Heart left ventricle (tissue), 16 donors: ENCODE data around the gene HSDL1. TPM values are rescaled to one million over a fixed set of nuclear protein-coding genes. Genes with fewer than 3 reads are reported as not detected.

Experiments used
- ATAC-seq, 4 donors: fragments of 200-7000 bp; cut with Tn5 transposase; one replicate each; pipeline ENCODE4 v1.9.1; 2020 to 2022; ENCODE audit warnings: moderate library complexity in 4 of 4, mild to moderate bottlenecking in 3 of 4, moderate number of reproducible peaks in 1 of 4
- DNase-seq, 5 donors: peaks; one replicate each; pipeline ENCODE4 v3.0.0-alpha.2; 2020
- H3K27ac ChIP-seq, 12 donors: fragments of 200-600 bp; sonication (generic) in 4 of 12; one replicate each; pipeline versions ENCODE4 v1.5.0 to v1.8.0; 2016 to 2022; ENCODE audit warnings: mild to moderate bottlenecking in 2 of 12
- H3K27me3 ChIP-seq, 9 donors: fragments of 200-600 bp; sonication (generic) in 2 of 9; one replicate each; pipeline versions ENCODE4 v1.5.1 to v1.8.0; 2016 to 2022; ENCODE audit warnings: mild to moderate bottlenecking in 3 of 9
- H3K36me3 ChIP-seq, 9 donors: fragments of 200-600 bp; sonication (generic) in 2 of 9; one replicate each; pipeline versions ENCODE4 v1.5.0 to v1.8.0; 2018 to 2022; ENCODE audit warnings: mild to moderate bottlenecking in 2 of 9
- H3K4me1 ChIP-seq, 12 donors: fragments of 200-600 bp; sonication (generic) in 4 of 12; one replicate each; pipeline versions ENCODE4 v1.5.0 to v1.8.0; 2016 to 2022; ENCODE audit warnings: mild to moderate bottlenecking in 3 of 12
- H3K4me3 ChIP-seq, 12 donors: fragments of 200-600 bp; sonication (generic) in 4 of 12; one replicate each; pipeline versions ENCODE4 v1.5.0 to v1.8.0; 2017 to 2022; ENCODE audit warnings: mild to moderate bottlenecking in 9 of 12, moderate library complexity in 4 of 12
- H3K9me3 ChIP-seq, 12 donors: fragments of 200-600 bp; sonication (generic) in 4 of 12; one replicate each; pipeline versions ENCODE4 v1.5.0 to v1.8.0; 2016 to 2022; ENCODE audit warnings: mild to moderate bottlenecking in 1 of 12
- POLR2A ChIP-seq, 2 donors: fragments of 450-650 bp; IDR thresholded peaks; one replicate each; pipeline ENCODE4 v1.6.1; 2017; ENCODE audit warnings: antibody characterized with exemption in 2 of 2, mild to moderate bottlenecking in 2 of 2, moderate library complexity in 2 of 2
- WGBS, 4 donors: extraction: QIAGEN DNeasy Blood & Tissue Kit in 2 of 4; methylation state at CpG; one replicate each; pipeline versions ENCODE4 v1.1.5 to v1.1.7; 2013 to 2018; 5-methylcytosine and 5-hydroxymethylcytosine counted together
- intact Hi-C, 10 donors: fragments of 100-400 bp; cut with DNase I; formaldehyde crosslinking; loops; one replicate each; pipeline versions ENCODE4 v1.11.1 to v1.14.2; 2022
- polyA plus RNA-seq, 2 donors: library from polyadenylated mRNA; stranded (reverse); fragments of 200-250 nt; gene quantifications; one replicate each; pipeline ENCODE4 v1.2.3, GENCODE V29; 2013
- total RNA-seq, 9 donors: library from RNA; depleted of rRNA in 2 of 9; stranded (reverse); fragments of >200 nt in 2 of 9; fragmentation: NEBNext Ultra II Directional in 3 of 9; extraction: Animal tissue kit (Norgen Biotek cat#: 25700) in 3 of 9; gene quantifications; one replicate each; pipeline versions ENCODE4 v1.1.0 to v1.2.4, GENCODE V29; 2016 to 2023
- TF ChIP-seq, protein P1 (sequence below), 12 donors: fragments of 200-600 bp; sonication (generic) in 4 of 12; IDR thresholded peaks; one replicate each; pipeline versions ENCODE4 v1.5.0 to v1.8.0; 2018 to 2022; ENCODE audit warnings: antibody characterized with exemption in 12 of 12, mild to moderate bottlenecking in 5 of 12
- donor health status: ischemic (EF 13 %, LVEDD 7.1; RV severe dilation, severe dysfunction).
- donor health status: healthy with polysubstance abuse.
- donor health status: DM: no; HTN: yes; CAD: no.
- donor health status: DM: no; HTN: no; CAD: no.
- donor health status: ischemic (EF 25% LVEDD 6.9; RV normal size, moderate dysfunction).
- donor health status: ischemic (EF 25% LVEDD 5.7; RV mildly dilated, moderate dysfunction).
- donor health status: healthy.
- donor health status: DM: yes; HTN: yes; CAD: no.
- donor health status: ischemic (EF 35%, LVEDD 5.7; RV mildly dilated, moderate dysfunction).
- donor health status: nonischemic (EF 11% LVEDD 7.7; RV severe dilation, severe dysfunction).
- donor health status: DM: yes; HTN: yes; CAD: no.
- donor health status: PGD.
- donor health status: ischemic (EF 29% LVEDD 5.4; RV normal size, mild dysfunction).
- donor health status: nonischemic (EF 23%, LVEDD 6.1; RV moderate dilation, normal function).

Gene HSDL1
- total and polyA plus RNA-seq, 11 donors = 12.8 to 46.8 (median 23.1) TPM

DNA sequence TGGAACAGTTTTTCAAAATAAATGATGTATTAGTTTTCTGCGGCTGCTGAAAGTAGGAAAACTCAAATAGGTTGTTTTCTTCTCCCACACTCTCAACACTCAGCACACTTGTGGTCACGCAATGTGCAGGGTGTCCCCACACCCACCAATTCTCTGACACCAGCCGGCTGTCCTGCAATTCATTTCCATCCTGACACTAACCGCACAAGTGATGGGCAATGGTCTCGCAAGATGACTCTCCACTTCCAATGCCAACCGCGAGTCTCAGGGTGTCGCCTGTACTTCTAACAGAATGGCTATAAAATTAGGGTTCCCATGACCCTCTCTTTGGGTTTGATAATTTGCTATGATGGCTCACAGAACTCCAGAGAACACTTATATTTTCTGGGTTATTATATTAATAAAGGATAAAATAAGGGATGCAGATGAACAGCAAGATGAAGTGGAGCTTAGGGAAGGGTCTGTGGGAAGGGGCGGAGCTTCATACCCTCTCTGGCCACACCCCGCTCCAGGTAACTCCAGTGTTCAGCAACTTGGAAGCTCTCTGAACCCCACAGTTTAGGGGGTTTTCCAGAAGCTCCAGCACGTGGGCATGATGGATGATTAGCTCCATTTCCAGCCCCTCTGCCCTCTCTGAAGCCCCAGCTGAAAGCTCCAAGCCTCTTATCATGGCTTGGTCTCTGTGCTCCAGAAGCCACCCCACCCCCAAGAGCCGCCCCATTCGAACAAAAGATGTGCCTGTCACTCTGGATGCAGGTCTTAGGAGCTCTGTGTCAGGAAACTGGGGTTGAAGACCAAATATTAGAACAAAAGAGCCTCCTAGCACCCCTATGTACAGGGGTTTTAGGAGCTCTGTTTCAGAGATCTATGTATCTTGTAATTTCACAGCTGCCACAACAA, 22.1 kb upstream of the HSDL1 start:
- WGBS, 4 donors = 79 to 87% (median 83%) methylated on average over 13 of the region's 13 CpGs
- Histone ChIP-seq H3K27me3 (peaks cover 0 to 5% (median 0%) of the 10 kb centered on the region in 9 donors), H3K9me3 (no peaks in the 10 kb centered on the region), H3K27ac (no peak overlapping the region), H3K4me1 (peaks cover 0 to 3% (median 0%) of the 10 kb centered on the region in 12 donors), H3K36me3 (no peaks in the 10 kb centered on the region), H3K4me3 (no peak overlapping the region)
- no peak for ATAC-seq
- no peak for DNase-seq
- intact Hi-C loops = no loop called here
- TF ChIP-seq, protein P1, sequence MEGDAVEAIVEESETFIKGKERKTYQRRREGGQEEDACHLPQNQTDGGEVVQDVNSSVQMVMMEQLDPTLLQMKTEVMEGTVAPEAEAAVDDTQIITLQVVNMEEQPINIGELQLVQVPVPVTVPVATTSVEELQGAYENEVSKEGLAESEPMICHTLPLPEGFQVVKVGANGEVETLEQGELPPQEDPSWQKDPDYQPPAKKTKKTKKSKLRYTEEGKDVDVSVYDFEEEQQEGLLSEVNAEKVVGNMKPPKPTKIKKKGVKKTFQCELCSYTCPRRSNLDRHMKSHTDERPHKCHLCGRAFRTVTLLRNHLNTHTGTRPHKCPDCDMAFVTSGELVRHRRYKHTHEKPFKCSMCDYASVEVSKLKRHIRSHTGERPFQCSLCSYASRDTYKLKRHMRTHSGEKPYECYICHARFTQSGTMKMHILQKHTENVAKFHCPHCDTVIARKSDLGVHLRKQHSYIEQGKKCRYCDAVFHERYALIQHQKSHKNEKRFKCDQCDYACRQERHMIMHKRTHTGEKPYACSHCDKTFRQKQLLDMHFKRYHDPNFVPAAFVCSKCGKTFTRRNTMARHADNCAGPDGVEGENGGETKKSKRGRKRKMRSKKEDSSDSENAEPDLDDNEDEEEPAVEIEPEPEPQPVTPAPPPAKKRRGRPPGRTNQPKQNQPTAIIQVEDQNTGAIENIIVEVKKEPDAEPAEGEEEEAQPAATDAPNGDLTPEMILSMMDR (IDR thresholded peaks at IDR 0.05) = no peak
- TF ChIP-seq POLR2A (IDR thresholded peaks at IDR 0.05) = no peak

DNA sequence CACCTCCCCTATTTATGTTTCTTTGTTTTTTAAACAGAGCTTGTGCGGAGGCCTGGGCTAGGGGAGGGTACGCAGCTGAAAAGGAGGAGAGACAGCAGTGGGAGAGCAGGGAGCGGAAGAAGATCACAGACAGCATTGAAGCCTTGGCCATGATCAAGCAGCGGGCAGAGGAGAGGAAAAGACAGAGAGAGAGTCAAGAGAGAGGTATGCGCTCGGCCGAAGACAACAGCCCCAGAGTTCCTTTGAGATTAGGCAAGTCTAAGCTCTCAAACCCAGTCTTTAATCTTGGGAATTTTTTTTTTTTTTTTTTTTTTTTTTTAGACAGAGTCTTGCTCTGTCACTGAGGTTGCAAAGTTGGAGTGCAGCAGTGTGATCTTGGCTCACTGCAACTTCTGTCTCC, 20.8 kb upstream of the HSDL1 start:
- intact Hi-C loops = no loop called here
- 80 to 89% (median 83%) methylated on average over 7 of the region's 7 CpGs for WGBS, 4 donors
- no peak overlapping the region for H3K27ac ChIP-seq

DNA sequence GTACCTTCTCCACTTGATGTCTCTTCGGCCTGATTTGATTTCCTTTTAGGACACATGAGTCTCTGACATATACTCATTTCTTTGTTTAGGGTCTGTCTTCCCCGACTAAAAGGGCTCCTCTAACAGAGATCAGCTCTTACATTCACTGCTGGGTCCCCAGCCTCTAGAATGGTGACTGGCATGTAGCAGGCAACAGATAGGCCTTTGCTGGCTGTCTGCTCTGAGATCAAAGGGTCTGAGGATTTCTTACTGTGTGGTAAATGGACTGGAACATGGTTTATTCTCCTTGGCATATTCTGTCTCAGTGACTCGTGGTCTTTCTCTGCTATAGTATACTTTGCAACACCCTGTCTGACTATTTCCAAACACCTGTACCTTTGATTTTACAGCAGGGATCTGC, 16.8 kb upstream of the HSDL1 start:
- intact Hi-C loops = no loop called here
- peaks cover 0 to 19% (median 4%) of the 10 kb centered on the region in 9 donors for H3K27me3 ChIP-seq
- no peaks in the 10 kb centered on the region for H3K4me1 ChIP-seq
- H3K27ac ChIP-seq = no peak overlapping the region
- DNase-seq (no peak), ATAC-seq (no peak)
- no peak for TF ChIP-seq POLR2A (IDR thresholded peaks at IDR 0.05)
- TF ChIP-seq, protein P1 (IDR thresholded peaks at IDR 0.05) = no peak
- no peaks in the 10 kb centered on the region for H3K36me3 ChIP-seq
- H3K9me3 ChIP-seq = no peaks in the 10 kb centered on the region
- 70 to 82% (median 72%) methylated on average over 3 of the region's 3 CpGs for WGBS, 4 donors
- no peak overlapping the region for H3K4me3 ChIP-seq

More for the DNA sequence above, 20.8 kb upstream of the HSDL1 start:
- H3K9me3 ChIP-seq = no peaks in the 10 kb centered on the region
- no peaks in the 10 kb centered on the region for H3K36me3 ChIP-seq
- no peak for ATAC-seq
- H3K27me3 ChIP-seq = peaks cover 0 to 6% (median 0%) of the 10 kb centered on the region in 9 donors
- DNase-seq = no peak
- no peaks in the 10 kb centered on the region for H3K4me1 ChIP-seq
- H3K4me3 ChIP-seq = no peak overlapping the region
- no peak for TF ChIP-seq POLR2A (IDR thresholded peaks at IDR 0.05)
- TF ChIP-seq, protein P1 (IDR thresholded peaks at IDR 0.05) = no peak

DNA sequence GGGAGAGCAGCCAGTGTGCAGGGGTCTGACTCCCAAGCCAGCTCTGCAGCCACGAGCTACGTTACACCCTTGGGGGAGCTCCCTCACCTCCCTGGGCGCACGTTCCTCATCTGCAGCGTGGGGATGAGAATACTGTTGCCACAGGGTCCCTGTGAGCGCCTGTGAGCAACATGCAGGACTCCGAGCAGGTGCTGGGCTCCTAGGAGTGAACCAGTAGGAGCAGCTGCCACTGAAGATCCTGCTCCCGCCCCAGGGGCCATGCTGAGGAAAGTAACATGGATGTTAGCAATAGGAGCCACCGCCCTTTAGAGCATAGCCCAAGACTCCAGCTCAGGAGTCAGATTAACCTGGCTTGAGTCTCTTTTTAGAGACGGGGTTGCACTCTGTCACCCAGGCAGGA, 16.1 kb upstream of the HSDL1 start:
- Histone ChIP-seq H3K4me3 (no peak overlapping the region), H3K27ac (no peak overlapping the region), H3K9me3 (no peaks in the 10 kb centered on the region), H3K36me3 (no peaks in the 10 kb centered on the region), H3K27me3 (peaks cover 0 to 19% (median 4%) of the 10 kb centered on the region in 9 donors), H3K4me1 (no peaks in the 10 kb centered on the region)
- ATAC-seq (no peak), DNase-seq (no peak)
- intact Hi-C loops = no loop called here
- TF ChIP-seq, protein P1 (IDR thresholded peaks at IDR 0.05) = no peak
- no peak for TF ChIP-seq POLR2A (IDR thresholded peaks at IDR 0.05)
- 81 to 85% (median 82%) methylated on average over 10 of the region's 10 CpGs for WGBS, 4 donors
